ENCODE measurements around the gene TP53BP2.

GRCh38 chr1:223756806-223757700 is 88.7 kb downstream of the TP53BP2 start:
- TF ChIP-seq, protein P1, sequence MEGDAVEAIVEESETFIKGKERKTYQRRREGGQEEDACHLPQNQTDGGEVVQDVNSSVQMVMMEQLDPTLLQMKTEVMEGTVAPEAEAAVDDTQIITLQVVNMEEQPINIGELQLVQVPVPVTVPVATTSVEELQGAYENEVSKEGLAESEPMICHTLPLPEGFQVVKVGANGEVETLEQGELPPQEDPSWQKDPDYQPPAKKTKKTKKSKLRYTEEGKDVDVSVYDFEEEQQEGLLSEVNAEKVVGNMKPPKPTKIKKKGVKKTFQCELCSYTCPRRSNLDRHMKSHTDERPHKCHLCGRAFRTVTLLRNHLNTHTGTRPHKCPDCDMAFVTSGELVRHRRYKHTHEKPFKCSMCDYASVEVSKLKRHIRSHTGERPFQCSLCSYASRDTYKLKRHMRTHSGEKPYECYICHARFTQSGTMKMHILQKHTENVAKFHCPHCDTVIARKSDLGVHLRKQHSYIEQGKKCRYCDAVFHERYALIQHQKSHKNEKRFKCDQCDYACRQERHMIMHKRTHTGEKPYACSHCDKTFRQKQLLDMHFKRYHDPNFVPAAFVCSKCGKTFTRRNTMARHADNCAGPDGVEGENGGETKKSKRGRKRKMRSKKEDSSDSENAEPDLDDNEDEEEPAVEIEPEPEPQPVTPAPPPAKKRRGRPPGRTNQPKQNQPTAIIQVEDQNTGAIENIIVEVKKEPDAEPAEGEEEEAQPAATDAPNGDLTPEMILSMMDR (IDR thresholded peaks at IDR 0.05) = no peak
- TF ChIP-seq POLR2A (IDR thresholded peaks at IDR 0.05) = no peak
